ENCODE measurements around the gene CCDC122. TPM values are rescaled to one million over a fixed set of nuclear protein-coding genes. Genes with fewer than 3 reads are reported as not detected.
A peak's percentile ranks its signal among the peaks of the same experiment; 100 is the strongest.
"Not testable (repeated sequence)": the region's sequence is repeated elsewhere in the genome, so short reads cannot be mapped to it uniquely, and the experiment has no call there.

Gene CCDC122
- total and polyA plus RNA-seq, 4 donors, result 1.9 to 7.7 (median 6.6) TPM

DNA sequence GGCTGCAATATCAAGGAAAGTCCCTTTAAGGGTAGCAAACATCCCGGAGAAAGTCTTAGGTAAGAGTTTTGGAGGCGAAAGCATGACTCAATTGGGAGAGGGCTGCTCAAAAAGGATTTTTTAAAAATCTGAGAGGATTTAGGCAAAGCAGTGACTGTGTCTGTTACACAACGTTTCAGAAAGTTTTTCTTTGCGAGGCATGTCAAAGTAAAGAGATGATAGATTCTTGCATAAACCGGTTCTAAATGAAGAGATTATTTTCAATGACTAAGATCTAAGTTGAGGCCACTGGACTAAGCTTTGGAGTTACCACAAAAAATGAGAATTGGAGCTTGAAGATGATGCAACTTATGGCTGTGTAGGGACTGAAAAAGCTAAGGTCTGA lies 49.1 kb downstream of the CCDC122 start:
- Histone ChIP-seq H3K4me3 (no peak overlapping the region), H3K27ac (ENCODE audit: low read depth in 1 of 2, low read length in 1 of 2) (no peak overlapping the region), H3K4me1 (ENCODE audit: control insufficient read depth in 5 of 5, insufficient read depth in 5 of 5, low read length in 5 of 5) (no peaks in the 10 kb centered on the region), H3K9ac (ENCODE audit: insufficient read depth in 1 of 2, low read length in 2 of 2) (no peak overlapping the region), H3K9me3 (ENCODE audit: control insufficient read depth in 4 of 4, insufficient read depth in 3 of 4, low read length in 3 of 4) (no peaks in the 10 kb centered on the region), H3K36me3 (ENCODE audit: control insufficient read depth in 4 of 4, insufficient read depth in 4 of 4, low read length in 4 of 4) (no peaks in the 10 kb centered on the region), H3K27me3 (ENCODE audit: control insufficient read depth in 3 of 3, insufficient read depth in 3 of 3, low read length in 2 of 3) (no peaks in the 10 kb centered on the region)
- WGBS, 2 donors, result 57 to 66% methylated on average over 5 of the region's 5 CpGs
- DNase-seq, result no peak
- peak; percentile 66 for ATAC-seq (ENCODE audit: insufficient read depth, low FRiP score)
- TF ChIP-seq, protein P1, sequence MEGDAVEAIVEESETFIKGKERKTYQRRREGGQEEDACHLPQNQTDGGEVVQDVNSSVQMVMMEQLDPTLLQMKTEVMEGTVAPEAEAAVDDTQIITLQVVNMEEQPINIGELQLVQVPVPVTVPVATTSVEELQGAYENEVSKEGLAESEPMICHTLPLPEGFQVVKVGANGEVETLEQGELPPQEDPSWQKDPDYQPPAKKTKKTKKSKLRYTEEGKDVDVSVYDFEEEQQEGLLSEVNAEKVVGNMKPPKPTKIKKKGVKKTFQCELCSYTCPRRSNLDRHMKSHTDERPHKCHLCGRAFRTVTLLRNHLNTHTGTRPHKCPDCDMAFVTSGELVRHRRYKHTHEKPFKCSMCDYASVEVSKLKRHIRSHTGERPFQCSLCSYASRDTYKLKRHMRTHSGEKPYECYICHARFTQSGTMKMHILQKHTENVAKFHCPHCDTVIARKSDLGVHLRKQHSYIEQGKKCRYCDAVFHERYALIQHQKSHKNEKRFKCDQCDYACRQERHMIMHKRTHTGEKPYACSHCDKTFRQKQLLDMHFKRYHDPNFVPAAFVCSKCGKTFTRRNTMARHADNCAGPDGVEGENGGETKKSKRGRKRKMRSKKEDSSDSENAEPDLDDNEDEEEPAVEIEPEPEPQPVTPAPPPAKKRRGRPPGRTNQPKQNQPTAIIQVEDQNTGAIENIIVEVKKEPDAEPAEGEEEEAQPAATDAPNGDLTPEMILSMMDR (IDR thresholded peaks at IDR 0.05; ENCODE audit: control extremely low read depth, extremely low read depth), result no peak

DNA sequence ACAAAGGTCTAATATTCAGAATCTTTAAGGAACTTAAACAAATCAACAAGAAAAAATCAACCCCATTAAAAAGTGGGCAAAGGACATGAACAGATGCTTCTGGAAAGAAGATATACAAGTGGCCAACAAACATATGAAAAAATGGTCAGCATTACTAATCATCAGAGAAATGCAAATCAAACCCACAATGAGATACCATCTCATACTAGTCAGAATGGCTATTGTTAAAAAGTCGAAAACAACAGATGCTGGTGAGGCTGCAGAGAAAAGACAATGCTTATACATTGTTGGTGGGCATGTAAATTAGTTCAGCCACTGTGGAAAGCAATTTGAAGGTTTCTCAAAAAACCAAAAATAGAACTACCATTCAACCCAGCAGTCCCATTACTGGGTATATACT lies 54.9 kb downstream of the CCDC122 start:
- 93 to 95% methylated on average over 1 of the region's 1 CpG for WGBS, 2 donors

DNA sequence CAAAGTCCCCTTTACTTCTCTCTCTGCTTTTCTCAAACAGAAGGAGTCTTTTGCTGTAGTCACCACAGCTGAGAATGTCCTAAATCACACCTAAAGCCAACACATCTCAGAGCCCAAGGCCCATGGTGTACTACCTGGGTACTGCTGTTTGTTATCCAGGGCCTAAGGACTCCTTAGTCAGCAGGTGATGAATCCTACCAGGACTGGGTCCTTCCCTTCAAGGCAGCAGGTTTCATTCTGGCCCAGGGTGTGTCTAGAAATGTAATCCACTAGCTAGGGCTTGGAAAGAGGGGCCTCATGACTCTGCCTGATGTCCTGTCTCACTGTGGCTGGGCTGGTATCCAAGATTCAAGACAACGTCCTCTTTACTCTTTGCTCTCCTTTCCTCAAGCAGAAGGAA lies 56.6 kb downstream of the CCDC122 start:
- Histone ChIP-seq H3K9me3 (ENCODE audit: control insufficient read depth in 4 of 4, insufficient read depth in 3 of 4, low read length in 3 of 4) (no peaks in the 10 kb centered on the region), H3K27ac (ENCODE audit: low read depth in 1 of 2, low read length in 1 of 2) (no peak overlapping the region), H3K27me3 (ENCODE audit: control insufficient read depth in 3 of 3, insufficient read depth in 3 of 3, low read length in 2 of 3) (no peaks in the 10 kb centered on the region), H3K4me3 (no peak overlapping the region), H3K9ac (ENCODE audit: insufficient read depth in 1 of 2, low read length in 2 of 2) (no peak overlapping the region), H3K36me3 (ENCODE audit: control insufficient read depth in 4 of 4, insufficient read depth in 4 of 4, low read length in 4 of 4) (peaks cover 0 to 2% (median 0%) of the 10 kb centered on the region in 4 donors), H3K4me1 (ENCODE audit: control insufficient read depth in 5 of 5, insufficient read depth in 5 of 5, low read length in 5 of 5) (no peaks in the 10 kb centered on the region)
- 15 to 31% methylated on average over 1 of the region's 1 CpG for WGBS, 2 donors
- DNase-seq (no peak), ATAC-seq (ENCODE audit: insufficient read depth, low FRiP score) (no peak)
- TF ChIP-seq, protein P1 (IDR thresholded peaks at IDR 0.05; ENCODE audit: control extremely low read depth, extremely low read depth), result no peak

More for the DNA sequence above, 54.9 kb downstream of the CCDC122 start:
- not testable (repeated sequence) for H3K27ac ChIP-seq (ENCODE audit: low read depth in 1 of 2, low read length in 1 of 2); H3K9me3 ChIP-seq (ENCODE audit: control insufficient read depth in 4 of 4, insufficient read depth in 3 of 4, low read length in 3 of 4); H3K4me3 ChIP-seq; H3K4me1 ChIP-seq (ENCODE audit: control insufficient read depth in 5 of 5, insufficient read depth in 5 of 5, low read length in 5 of 5); DNase-seq; ATAC-seq (ENCODE audit: insufficient read depth, low FRiP score); H3K27me3 ChIP-seq (ENCODE audit: control insufficient read depth in 3 of 3, insufficient read depth in 3 of 3, low read length in 2 of 3); H3K36me3 ChIP-seq (ENCODE audit: control insufficient read depth in 4 of 4, insufficient read depth in 4 of 4, low read length in 4 of 4); H3K9ac ChIP-seq (ENCODE audit: insufficient read depth in 1 of 2, low read length in 2 of 2)

DNA sequence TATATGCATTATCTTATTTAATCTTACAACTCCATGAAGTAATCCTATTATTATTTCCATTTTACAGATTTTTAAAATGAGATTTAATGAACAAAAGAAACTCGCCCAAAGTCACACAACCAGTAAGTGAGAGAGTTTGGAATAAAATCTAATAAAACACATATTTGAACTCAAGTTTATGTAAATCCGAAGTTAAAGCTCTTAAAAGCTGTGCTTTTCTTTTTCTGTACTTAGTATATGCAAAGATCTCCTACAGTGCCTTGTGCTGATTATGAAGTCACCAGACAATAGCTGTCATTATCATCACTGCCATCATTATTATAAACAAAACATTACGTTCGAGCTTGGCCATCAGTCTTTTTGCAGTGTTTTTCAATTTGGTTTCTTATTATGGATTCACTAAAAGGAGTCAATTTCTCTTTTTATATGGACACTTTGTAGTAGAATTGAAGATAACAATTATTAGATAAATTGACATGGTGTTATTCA lies 63.1 kb downstream of the CCDC122 start:
- H3K4me3 ChIP-seq, result no peak overlapping the region
- DNase-seq, result no peak
- TF ChIP-seq, protein P1 (IDR thresholded peaks at IDR 0.05; ENCODE audit: control extremely low read depth, extremely low read depth), result no peak

More for the DNA sequence above, 63.1 kb downstream of the CCDC122 start:
- ATAC-seq (ENCODE audit: insufficient read depth, low FRiP score), result no peak
- WGBS, 2 donors, result 76 to 85% methylated on average over 4 of the region's 4 CpGs
- no peaks in the 10 kb centered on the region for H3K9me3 ChIP-seq (ENCODE audit: control insufficient read depth in 4 of 4, insufficient read depth in 3 of 4, low read length in 3 of 4)
- no peak overlapping the region for H3K9ac ChIP-seq (ENCODE audit: insufficient read depth in 1 of 2, low read length in 2 of 2)
- no peaks in the 10 kb centered on the region for H3K36me3 ChIP-seq (ENCODE audit: control insufficient read depth in 4 of 4, insufficient read depth in 4 of 4, low read length in 4 of 4)
- H3K27me3 ChIP-seq (ENCODE audit: control insufficient read depth in 3 of 3, insufficient read depth in 3 of 3, low read length in 2 of 3), result no peaks in the 10 kb centered on the region
- peaks cover 0 to 6% (median 0%) of the 10 kb centered on the region in 5 donors for H3K4me1 ChIP-seq (ENCODE audit: control insufficient read depth in 5 of 5, insufficient read depth in 5 of 5, low read length in 5 of 5)
- no peak overlapping the region for H3K27ac ChIP-seq (ENCODE audit: low read depth in 1 of 2, low read length in 1 of 2)

All from lung (tissue), 12 donors.